ENCODE measurements around the gene PPP6R2.
"Not testable (repeated sequence)": the region's sequence is repeated elsewhere in the genome, so short reads cannot be mapped to it uniquely, and the experiment has no call there.

Gene PPP6R2

DNA sequence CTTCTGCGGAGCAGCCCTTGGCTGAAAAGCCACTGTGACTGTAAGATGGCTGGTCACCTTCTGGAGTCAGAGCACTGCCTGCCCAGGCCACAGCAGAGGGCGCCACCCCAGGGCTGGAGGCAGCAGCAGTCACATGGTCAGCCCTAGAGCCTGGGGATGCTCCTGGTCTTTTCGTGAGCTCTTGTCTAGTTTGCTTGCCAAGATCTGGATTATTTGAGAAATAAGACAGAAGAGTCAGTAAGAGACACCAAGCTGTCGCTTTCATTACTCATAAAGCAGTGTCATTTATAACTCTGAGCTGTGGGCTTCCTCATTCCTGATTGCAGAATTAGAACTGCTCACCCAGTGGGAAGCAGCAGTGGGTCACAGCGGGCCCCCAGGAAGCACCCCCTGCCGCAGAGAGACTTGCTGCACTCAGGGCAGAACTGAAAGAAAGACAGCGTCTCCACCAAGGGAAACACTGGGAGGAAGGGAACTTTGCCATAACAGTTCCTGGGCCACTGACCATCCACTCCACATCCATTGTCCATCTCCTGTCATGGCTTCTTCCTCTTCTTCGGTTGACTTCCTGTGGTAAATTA is 56.7 kb downstream of the PPP6R2 start:
- DNase-seq (ENCODE audit: low read depth): no peak

GRCh38 chr22:50400406-50400805 is 57.3 kb downstream of the PPP6R2 start:
- no peak for DNase-seq (ENCODE audit: low read depth)

- DNase-seq (ENCODE audit: low read depth): no peak
These were observed 57.8 kb downstream of the PPP6R2 start for GRCh38 chr22:50400931-50401330.

DNA sequence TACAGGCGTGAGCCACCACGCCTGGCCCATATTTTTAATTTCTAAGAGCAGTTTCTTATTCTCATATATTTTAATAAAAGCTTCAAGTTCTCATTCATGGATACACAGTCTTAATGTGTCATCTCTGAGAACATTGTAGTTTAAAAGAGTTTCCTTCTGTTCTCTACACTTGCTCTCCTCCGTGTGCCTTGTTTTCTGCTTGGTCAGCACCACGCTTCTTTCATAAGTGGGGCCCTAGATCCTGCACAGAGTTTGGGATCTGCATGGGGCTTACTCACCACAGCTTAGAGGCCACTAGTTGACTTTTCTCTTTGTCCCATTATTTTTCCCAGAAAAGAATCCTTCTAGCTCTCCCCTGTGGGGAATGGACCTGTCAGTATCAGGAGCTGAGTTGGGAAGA is 58.8 kb downstream of the PPP6R2 start:
- DNase-seq (ENCODE audit: low read depth): no peak

- no peak for DNase-seq (ENCODE audit: low read depth)
These were observed 60.6 kb downstream of the PPP6R2 start for GRCh38 chr22:50403701-50404101.

DNA sequence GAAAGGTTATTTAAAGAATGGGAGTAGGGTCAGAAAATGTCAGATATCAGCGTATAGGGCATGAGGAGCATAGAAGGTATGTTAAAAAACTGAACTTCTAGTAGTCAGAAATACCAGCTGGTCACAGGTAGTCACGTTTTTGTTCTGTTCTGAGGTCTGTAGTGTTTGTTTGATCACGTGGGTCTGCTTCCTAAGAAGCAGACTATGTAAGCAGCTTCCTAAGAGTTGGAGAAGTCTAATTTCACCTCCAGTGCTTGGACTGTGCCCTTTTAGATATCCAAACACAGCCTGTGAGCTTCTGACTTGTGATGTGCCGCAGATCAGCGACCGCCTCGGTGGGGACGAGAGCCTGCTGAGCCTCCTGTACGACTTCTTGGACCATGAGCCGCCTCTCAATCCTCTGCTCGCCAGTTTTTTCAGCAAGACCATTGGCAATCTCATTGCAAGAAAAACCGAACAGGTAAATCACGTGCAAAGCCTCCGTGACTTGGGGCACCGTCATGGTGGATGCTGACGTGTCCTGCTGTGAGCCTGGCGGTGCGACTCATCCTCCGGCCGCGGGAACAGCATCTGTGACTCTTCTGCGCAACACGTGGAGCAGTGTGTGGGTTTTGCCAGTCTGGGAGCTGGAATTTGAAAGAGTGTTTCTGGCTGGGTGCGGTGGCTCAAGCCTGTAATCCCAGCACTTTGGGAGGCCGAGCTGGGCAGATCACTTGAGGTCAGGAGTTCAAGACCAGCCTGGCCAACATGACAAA is 63.5 kb downstream of the PPP6R2 start:
- no peak for DNase-seq (ENCODE audit: low read depth)

- DNase-seq (ENCODE audit: low read depth): no peak
These were observed 65.2 kb downstream of the PPP6R2 start for GRCh38 chr22:50408311-50408710.

DNA sequence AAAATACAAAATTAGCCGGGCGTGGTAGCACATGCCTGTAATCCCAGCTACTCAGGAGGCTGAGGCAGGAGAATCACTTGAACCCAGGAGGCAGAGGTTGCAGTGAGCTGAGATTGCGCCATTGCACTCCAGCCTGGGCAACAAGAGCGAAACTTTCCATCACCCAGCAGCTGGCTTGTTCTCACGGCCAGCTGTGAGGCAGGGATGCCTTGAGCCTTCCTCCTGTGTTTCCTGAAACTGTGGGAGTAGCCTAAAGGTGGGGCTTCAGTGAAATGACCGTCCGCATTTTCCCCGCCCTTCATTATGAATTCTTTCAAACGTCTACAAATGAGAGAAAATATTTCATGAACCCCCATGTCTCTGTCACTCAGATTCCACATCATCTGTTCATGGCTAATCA is 65.8 kb downstream of the PPP6R2 start:
- not testable (repeated sequence) for DNase-seq (ENCODE audit: low read depth)

DNA sequence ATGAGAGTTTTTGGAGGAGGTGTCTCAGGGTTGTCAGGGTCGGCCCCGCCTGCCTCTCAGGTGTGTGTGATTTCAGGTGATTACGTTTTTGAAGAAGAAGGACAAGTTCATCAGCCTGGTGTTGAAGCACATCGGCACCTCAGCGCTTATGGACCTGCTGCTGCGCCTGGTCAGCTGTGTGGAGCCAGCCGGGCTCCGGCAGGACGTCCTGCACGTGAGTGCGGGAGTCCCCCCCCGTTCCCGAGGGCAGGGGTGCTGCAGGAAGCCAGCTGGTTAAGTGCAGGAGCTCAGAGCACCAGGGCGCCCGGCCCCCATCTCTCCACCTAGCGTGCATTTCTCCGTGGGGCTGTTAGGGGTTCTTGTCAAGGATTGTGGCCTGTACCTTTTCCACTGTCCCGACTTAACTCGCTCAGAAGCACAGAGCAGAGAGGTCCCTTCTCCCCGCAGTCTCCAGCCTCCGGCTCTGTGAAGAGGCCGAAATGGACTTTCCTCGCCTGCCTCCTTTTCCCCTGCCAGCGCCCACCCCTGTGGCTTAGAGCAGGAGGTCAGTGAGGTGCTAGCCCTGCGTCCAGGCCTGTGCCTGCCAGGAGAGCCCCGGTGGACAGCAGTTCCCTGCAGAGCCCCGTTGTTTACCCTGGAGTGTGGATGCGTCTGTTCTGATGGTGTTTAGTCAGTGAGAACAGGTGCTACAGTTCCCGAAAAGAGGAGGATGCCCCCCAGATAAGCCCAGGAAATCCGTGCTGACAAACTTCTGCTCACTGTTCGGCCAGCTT is 71.5 kb downstream of the PPP6R2 start:
- no peak for DNase-seq (ENCODE audit: low read depth)

- no peak for DNase-seq (ENCODE audit: low read depth)
These were observed 72.3 kb downstream of the PPP6R2 start for GRCh38 chr22:50415426-50415825.

GRCh38 chr22:50416996-50417395 is 73.9 kb downstream of the PPP6R2 start:
- DNase-seq (ENCODE audit: low read depth): no peak

- peak; percentile 9 for DNase-seq (ENCODE audit: low read depth)
These were observed 74.5 kb downstream of the PPP6R2 start for GRCh38 chr22:50417411-50418210.

DNA sequence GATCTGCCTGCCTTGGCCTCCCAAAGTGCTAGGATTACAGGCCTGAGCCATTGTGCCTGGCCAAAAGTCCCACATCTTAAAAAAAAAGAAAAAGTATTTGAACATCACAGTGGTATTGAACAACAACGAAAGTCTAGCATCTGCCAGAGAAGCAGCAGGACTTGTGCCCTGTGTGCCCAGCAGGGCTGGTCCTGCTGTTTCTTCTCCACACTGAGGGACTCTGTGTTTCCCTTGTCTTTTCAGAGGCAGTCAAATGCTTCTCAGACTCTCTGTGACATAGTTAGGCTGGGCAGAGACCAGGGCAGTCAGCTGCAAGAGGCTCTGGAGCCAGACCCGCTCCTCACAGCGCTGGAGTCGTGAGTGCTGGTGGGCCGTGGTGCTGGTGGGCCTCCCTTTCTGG is 75.5 kb downstream of the PPP6R2 start:
- no peak for DNase-seq (ENCODE audit: low read depth)

GRCh38 chr22:50419116-50419515 is 76.0 kb downstream of the PPP6R2 start:
- DNase-seq (ENCODE audit: low read depth): no peak

DNA sequence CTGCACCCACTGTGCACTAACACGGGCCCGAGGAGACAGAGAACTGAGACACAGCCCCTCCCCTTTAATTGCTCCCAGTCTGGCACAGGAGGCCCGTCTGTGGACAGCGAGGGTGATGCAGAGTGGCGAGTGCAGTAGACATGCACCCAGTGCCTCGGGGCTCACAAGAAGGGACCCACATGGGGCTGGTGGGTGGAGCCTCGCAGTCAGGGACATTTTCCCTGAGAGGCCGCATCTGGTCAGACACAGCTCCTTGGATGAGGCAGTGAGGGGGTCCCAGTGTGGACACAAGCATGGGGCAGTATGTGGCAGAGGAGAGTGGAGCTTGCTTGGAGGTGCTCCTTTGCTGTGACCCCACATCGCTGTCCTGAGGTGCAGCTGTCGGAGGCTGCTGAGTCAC is 76.9 kb downstream of the PPP6R2 start:
- DNase-seq (ENCODE audit: low read depth): no peak

DNA sequence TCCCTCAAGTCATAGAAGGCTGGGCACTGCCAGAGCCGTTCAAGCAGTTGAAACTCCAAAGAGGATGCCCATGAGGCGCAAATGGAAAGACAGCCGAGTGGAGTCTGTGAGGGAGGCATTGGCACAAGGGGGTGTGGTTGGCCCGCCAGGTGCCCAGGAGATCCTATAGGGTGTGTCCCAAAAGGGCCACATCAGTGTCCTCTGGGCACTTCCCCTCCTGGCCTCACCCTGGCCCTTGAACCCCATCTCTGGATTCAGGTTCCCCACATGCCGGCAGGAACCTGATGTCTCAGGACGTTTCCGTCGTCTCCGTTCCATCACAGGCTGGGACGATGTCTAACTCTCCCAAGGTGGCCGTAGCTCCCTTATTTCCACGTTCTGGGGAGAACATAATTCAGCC is 77.5 kb downstream of the PPP6R2 start:
- DNase-seq (ENCODE audit: low read depth): no peak

DNA sequence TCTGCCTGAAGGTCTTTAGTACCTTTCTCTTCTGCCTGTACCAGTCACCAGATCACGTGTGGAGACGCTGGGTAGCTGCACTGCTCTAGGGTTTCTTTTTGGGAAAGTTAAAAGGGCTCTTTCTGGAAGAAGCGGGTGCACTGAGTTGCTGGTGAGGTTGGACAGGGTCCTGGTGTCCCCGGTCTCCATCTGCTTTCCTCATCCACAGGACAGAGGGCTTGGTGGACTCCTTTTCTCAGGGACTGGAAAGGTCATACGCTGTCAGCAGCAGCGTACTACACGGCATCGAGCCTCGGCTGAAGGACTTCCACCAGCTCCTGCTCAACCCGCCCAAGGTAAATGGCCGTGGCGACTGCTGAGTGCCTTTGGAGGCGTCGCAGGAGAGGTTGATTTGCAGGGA is 78.9 kb downstream of the PPP6R2 start:
- DNase-seq (ENCODE audit: low read depth): no peak

DNA sequence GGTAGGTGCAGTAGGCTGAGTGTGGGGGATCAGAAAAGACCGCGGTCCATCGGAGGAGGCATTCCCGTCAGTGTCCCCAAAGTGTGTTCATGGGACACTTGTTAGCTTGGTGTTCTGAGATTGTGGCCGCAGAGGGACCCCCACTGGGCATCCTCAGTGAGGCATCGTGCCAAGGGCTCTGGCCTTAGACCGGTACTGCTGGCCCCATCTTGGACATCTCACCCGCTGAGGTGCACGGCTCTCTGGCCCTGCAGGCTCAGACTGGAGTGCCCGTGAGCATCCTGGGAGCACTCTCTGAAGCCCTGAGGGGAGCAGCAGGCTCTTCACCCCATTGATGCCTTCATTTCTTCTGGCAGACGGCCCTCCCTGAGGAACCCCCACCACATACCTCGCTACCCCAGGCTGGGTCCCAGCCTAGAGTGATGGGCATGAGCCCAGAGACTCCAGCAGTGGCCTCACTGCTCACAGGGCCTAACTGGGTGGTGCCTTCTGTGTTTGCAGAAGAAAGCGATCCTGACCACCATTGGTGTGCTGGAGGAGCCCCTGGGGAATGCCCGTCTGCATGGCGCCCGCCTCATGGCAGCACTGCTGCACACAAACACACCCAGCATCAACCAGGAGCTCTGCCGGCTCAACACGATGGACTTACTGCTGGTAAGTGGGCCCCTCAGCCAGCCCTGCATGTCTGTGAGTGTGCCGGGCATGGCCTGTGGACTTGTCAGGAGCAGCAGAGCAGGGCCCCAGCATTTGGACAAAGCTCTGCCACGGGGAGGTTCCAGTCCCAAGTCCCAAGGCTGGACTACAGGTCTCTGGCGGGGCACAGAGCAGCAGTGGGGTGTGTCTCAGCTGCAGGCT is 80.1 kb downstream of the PPP6R2 start:
- no peak for DNase-seq (ENCODE audit: low read depth)

- no peak for DNase-seq (ENCODE audit: low read depth)
These were observed 80.8 kb downstream of the PPP6R2 start for GRCh38 chr22:50423956-50424355.

DNA sequence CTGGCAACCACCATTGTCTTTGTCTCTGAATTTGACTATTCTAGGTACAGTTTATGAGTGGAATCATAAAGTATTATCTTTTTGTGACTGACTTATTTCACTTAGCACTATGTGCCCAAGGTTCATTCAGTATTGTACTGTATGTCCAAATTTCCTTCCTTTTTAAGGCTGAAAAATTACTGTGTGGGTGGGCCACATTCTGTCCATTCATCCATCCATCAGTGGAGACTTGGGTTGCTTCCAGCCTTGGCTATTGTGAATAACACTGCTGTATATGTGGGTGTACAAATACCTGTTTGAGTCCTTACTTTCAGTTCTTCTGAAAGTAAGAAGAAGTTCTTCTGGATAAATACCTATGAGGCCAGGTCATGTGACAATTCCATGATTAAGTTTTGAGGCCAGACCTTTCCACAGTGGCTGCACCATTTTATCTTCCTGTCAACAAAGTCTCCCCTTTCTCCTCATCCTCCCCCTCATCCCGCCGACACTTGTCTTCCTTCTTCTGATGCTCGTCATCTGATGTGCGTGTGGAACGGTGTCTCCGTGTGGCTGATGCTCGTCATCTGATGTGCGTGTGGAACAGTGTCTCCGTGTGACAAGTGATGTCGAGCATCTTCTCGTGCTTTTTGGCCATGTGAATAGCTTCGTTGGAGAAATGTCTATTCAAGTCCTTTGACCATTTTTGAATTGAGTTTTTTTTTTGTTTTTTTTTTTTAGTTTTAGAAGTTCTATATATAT is 82.2 kb downstream of the PPP6R2 start:
- DNase-seq (ENCODE audit: low read depth): no peak

Measured in HS-5 (cell line).